ENCODE data around the gene PHYHIPL.
"Not testable (repeated sequence)": the region's sequence is repeated elsewhere in the genome, so short reads cannot be mapped to it uniquely, and the experiment has no call there.

The PHYHIPL gene

DNA sequence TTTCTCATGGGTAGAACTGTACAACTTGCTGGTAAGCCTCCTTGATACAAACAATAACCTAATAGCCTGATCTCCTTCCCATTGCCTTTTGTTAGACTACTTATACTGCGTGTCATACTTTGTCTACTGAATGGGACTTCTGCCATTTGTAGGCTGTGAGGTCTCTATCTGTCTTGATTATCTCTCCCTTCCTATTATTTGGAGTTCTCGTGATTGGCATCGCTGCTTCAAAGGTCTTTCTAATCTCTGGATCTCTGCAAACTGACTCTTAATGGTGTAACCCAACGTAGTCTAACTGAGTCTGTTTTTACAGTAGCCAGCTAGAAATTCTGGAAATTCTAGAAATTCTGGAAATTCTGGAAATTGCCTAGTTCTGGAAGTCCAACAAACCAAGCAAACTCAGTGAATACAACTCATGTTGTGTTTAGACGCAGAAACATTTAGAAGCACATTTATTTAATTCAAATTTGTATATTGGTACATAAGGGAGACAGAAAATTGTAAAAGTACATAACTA is 29.8 kb downstream of the PHYHIPL start:
- DNase-seq = no peak

DNA sequence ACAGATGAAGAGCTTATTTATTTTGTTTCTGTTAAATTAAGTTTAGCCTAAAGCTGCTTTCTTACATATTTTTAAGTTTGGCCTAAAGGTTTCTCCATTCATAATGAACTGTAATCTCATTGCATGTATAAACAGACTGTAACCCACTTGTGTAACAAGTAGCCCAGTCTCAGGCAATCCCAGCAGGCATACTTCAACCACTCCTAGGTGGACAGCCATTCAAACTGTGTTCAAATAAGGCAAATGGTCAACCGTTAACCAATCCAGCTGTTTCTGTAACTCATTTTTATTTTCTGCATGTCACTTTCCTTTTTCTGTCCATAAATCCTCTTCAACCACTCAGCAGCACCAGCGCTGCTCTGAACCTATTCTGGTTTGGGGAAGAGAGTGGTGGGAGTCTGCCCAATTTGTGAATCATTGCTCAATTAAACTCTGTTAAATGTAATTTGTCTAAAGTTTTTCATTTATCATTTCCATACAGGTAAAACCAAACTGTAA is 35.9 kb downstream of the PHYHIPL start:
- DNase-seq = no peak

DNA sequence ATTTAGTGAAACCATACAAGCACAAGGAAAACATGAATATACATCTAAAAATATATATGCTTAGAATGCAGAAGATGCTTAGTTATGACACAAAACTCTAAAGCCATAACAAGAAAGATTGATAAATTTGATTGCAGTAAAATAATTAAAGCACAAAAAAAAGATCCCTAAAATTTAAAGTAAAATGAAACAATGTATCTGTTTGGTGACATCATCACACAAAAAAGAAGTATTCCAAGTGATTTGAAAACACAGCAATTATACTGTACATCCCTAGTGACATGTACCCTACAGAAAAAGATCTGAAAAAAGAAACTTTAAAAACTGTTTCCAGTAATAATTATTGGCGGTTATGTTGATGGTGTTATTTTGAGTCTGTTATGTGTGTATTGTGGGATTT is 37.7 kb downstream of the PHYHIPL start:
- no peak for DNase-seq

DNA sequence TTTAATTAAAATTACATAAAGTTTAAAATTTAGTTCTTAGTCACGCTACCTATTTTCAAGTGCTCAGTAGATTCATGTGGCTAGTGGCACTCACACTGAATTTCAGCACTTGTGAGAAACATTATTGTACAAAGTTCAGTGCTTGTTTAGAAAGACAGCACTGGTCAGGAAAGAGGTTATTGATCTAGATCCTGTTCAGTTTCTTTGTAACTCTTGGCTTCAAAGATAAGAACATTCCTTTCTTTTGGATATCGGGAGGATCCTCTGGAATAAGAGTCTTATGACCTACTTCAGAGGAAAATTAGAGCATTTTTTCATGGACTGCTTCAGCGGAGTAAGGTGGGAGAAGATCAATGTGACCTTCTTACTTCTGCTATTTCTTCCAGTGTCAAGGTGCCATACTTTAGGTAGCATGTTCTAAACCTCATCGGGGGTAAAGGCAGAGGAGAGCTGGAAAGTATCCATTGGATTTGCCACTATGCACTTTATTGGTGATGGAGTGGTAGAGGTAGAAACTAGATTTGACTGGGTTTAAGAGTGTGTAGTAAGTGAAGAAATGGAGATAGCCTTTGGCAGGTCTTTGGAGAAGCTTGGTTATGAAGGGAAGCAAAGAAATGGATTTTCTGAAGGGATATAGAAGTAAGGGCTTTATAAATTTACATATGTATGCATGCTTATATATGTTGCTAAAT is 39.9 kb downstream of the PHYHIPL start:
- DNase-seq = no peak

DNA sequence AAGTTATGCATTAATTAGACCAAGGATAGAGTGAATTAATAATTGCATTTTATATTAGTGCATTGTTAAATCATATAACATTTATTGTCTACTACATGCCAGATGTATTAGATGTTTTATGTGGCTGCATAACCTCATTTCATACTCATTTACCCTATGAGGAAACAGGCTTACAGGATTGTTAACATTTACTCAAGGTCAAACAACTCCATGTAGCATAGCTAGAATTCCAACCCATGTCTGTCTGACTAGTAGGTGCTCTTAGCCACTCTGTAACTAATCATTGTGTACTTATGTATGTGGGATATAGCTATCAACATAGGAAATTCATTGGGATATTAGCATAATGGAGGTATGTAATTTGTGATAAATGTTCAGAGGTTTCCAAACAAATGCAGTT is 46.3 kb downstream of the PHYHIPL start:
- DNase-seq = no peak

DNA sequence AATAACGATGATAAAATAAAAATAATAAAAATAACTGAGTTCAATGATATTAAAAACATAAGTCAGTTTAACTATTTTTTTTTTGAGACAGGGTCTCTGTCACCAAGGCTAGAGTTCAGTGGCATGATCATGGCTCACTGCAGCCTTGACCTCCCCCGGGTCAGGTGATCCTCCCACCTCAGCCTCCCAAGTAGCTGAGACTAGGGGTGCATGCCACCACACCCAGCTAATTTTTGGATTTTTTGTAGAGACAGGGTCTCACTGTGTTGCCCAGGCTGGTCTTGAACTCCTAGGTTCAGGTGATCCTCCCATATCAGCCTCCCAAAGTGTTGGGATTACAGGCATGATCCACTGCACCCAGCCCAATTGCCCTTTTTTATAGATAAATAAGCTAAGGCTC is 47.2 kb downstream of the PHYHIPL start:
- DNase-seq = not testable (repeated sequence)

DNA sequence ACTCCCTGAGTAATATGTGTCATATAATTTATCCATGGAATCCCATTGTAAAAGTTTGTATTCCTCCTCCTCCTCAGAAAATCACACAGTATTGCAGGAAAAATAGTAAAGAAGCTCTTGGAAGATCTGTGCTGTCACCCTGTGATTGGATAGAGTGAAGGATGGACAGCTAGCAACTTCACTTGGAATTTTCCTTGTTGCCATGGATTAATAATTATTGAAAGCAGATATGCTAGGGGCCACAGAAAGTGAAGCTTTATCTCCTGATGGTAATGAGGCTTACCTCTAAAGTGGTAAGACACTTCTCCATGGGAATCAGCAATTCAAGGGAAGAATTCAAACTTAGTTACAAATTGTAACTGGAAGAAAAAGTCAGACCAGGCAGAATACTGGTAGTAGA is 48.8 kb downstream of the PHYHIPL start:
- no peak for DNase-seq

DNA sequence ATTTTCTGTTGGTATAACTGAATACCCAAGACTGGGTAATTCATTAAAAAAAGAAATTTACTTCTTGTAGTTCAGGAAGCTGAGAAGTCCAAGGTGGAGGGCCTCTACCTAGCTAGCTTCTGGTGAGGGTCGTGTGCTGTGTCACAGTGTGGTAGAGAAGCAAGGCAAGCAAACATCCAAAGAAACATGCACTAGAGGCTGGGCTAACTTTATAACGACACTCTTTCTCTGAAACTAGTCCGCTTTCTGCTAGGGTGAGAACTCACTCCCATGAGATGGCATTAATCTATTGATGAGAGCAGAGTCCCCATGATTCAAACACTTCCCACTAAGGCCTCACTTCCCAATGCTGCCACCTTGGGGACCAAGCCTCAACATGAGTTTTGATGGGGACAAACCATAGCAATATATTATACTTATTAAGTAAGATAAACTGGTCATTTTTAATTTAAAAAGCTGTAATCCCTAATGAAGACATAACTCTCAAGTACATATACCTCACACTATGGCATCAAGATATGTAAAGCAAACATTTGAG is 50.8 kb downstream of the PHYHIPL start:
- no peak for DNase-seq

DNA sequence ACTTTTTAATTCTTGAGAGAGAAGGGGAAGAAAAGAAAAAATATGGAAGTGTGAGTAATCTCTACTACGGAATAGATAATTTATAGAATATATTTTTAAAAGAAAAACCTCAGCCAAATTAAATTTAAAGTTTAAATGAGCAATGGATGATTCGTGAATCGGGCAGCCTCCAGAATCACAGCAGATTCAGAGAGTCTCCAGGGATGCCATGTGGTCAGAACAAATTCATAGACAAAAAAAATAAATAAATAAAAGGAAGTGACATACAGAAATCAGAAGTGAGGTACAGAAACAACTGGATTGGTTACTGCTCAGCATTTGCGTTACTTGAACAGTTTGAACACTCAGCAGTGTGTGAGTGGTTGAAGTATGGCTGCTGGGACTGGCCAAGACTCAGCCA is 53.0 kb downstream of the PHYHIPL start:
- no peak for DNase-seq

DNA sequence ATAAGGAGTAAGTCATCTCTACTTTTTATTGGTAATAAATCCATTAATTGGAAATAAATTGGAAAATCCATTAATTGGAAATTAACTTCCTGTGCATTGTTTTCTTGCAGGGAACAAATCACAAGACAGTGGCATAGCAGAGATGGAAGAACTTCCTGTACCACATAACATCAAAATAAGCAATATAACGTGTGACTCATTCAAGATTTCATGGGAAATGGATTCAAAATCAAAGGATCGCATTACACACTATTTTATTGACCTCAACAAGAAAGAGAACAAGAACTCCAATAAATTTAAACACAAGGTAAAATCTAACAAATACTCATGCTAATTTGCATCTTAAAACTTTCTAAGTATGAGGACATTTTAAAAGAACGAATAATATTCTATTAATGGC is 57.8 kb downstream of the PHYHIPL start:
- DNase-seq = no peak

DNA sequence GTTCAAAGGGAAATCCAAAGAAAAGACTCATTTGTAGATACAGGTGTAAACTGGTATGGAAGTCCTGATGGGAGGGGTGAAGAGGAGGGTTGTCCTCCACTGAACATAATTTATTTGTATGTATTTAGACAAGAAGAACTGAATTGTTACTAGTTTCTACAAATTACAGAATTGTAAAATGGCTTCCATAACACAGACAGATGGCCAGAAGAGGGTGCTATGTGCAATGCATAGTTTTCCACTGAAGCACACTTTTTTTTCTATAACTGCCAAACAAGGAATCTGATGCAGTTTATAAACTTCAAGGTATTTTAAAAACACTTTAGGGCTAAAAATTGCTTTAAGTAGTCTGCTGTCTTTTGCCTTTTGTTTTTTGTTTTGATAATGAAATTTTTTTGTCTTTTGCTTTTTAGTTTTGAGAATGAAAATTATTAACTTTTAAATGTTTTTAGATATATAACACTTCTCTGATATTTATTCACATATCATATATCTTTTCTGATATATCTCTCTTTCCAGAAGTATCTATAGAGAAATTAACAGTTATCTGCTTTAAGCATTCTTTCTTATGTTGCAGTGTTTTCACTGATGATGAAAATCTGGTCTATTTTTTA is 58.5 kb downstream of the PHYHIPL start:
- no peak for DNase-seq

DNA sequence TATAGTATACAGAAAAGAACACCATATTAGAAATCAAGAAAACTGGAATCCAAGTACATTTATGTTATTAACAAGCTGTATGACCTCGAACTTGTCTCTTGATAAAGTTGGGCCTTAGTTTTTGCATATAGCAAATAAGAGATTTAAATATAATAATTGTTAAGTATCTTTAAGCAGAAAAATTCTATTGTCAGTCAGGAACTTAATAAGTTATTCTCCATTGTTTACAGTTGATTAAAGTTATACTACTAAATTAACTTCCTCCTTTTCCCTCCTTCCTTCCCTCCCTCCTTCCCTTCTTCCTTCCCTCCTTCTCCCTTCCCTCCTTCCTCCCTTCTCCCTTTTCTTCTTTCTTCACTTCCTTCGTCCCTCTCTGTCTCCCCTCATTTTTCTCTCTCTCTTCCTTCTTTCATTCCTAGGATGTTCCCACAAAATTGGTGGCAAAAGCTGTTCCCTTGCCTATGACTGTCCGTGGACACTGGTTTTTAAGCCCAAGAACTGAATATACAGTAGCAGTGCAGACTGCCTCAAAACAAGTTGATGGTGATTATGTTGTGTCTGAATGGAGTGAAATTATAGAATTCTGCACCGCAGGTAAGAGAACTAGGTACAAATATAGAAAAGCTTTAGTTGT is 59.7 kb downstream of the PHYHIPL start:
- no peak for DNase-seq

DNA sequence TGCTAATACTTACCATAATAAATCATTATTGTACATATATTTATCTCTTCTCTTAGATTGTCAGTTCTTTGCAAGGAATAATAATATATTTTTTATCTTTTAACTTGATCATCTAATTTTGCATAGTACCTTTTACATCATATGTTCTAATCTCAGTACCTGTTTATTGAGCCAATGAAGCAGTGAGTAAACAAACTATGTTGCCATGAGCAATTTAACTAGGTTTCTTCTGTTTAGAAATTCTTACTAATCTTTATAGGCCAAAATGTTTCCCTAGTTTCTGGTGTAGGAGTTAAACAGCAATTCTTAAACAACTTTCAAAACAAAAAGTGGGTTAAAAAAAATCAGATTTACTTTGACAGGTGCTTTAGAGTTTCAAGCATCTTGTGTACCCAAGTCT is 61.3 kb downstream of the PHYHIPL start:
- no peak for DNase-seq

DNA sequence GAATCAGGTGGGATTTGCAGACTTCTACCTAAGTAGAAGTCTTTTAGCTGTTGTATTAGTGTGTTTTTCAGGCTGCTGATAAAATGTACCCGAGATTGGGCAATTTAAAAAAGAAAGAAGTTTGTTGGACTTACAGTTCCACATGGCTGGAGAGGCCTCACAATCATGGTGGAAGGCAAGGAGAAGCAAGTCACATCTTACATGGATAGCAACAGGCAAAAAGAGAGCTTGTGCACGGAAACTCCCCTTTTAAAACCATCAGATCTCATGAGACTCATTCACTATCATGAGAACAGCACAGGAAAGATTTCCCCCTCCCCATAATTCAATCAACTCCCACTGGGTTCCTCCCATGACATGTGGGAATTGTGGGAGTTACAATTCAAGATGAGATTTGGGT is 62.7 kb downstream of the PHYHIPL start:
- not testable (repeated sequence) for DNase-seq

DNA sequence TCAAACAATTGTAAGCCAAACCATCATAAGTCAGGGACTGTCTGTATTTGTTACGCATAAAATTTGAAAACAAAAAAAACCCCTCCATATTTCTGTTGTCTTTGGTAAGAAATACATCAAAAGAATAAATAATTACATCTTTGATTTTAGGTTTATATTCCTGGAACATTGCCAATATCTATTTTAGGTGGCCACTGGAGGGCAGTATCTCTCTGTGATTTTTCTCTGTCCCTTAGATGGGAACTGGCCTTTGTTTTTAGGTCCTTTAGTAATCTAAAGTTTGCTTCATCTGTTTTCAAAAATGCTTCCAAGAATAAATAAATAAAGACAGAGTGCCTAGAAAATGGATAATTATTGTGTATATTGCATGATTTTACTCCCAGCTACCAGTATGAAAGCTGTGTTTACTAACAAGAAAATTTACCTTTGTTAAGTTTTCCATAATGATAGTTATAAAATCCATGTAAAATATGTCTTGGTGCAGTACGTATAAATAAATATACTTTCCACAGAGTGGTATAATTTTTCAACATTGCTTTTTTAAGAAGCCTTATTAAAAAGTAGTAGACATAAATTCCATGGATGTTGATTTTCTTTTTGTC is 64.2 kb downstream of the PHYHIPL start:
- no peak for DNase-seq

DNA sequence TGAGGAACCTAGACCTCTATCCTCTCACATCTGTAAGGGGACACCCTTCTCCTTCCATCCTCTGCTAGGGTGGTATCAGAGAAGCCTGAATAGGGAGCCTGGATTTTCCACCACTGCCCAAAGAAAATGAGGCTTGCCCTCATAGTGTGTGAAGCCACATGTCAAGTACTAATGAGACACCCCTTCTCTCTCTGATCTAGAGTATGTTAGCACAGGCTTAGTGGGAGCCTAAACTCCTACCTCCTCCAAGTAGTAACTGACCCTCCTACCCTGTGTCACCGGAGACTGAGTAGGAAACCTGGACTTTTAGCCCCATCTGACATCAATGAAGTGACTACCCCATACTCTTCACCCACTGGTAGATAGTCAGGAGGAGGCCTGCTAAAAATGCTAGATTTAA is 65.6 kb downstream of the PHYHIPL start:
- DNase-seq = no peak

DNA sequence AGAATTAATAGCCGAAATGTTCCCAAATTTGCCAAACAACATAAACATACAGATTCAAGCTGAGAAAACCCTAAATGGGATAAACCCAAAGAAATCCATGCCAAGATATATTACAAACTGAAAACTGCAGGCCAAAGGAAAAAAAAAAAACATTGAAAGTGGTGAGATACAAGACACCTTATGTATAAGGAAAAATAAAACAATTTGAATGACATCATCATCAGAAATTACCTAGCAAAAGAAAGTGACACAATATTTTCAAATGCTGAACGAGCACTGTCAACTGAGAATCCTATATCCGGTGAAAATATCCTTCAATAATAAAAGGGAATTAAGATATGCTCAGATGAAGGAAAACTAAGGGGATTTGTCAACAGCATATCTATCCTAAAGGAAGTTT is 66.5 kb downstream of the PHYHIPL start:
- no peak for DNase-seq

DNA sequence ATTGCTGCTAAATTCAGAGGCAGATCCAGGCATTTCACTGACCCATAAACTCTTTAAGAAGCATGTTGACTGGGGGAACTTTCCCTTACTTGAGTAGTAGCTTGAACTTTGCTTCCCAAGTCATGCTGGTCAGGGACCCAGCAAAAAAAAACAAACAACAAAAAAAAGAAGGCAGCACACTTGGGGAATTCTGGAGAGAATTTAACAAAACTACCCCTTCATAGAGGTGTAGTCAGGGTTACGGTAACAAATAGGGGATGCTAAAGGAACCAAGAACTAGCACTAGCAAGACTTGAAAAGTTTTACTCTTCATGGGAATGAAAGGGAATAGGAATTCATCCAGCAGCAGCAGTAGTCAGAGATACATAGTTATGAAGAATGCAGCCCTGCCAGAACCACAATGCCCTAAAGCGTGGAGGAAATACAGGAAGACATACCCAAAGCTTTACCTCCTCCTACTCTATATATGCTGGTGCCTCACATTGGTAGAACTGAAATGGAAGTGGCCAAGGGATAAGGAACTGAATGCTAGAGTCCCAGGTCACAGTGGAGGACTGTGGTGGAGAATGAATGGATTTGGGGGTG is 67.3 kb downstream of the PHYHIPL start:
- no peak for DNase-seq

DNA sequence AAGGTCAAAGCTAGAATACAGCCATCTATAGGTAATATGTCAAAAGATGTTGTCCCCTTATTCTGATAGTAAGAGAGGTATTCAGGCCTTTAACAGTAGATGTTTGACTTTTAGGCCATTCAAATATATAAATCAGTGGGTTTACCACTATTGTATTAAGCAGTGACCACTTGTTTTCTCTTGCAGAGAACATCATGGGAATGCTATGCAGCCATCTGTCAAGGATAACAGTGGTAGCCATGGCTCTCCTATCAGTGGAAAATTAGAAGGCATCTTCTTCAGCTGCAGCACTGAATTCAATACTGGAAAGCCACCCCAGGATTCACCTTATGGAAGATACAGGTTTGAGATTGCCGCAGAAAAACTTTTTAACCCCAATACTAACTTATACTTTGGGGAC is 68.4 kb downstream of the PHYHIPL start:
- DNase-seq = no peak

DNA sequence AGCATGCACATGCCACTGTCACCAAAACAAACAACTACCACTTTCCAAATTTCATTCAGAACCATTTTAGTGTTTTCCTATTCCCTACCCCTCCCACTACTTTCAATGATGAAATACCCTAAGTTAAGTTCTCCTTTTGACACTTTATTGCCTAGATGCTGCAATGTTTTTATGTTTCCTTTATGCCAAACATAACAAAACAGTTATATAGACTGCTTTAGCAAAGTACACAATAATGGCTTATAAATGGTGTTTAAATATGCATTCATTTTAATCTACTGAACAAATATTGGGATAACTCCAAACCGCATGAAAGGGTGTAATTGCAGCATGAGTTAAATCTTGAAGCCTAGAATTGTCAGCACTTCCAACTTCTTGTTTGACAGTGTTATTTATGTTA is 69.2 kb downstream of the PHYHIPL start:
- no peak for DNase-seq

DNA sequence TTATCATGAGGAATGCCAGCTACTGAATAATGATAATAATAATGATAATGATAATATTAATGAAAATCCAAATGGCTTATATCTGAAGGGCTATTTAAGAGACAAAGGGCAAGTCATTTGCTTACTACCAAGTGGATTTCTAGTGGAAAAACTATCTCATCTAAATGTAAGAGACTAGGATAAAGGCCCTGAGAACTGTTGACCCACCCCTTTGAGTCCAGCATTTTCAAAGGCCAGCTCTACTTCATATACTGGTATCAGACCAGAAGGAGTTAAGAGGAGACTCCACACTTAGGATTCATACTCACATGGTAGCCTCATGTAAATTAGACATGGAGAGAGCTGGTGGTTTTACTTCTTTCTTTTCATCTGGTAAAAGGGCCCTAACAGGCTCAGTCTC is 76.0 kb downstream of the PHYHIPL start:
- no peak for DNase-seq

DNA sequence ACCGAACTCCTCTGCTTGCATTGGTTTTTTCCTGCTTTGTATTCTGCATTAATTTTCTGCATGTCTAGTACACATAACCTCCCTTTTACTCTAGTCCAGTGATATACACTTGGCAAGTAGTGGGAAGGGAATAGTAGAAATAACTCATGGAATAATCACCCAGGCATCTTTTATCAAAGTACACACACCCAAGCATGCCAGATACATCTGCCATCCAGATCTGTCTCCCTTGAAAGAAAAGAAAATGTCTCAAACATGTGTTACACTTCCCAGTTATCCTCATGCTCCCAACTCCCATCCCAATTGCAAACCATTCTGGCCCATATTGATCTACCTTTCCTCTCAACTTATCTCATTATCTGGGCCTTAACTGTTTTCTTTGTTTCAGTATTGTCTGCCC is 79.0 kb downstream of the PHYHIPL start:
- DNase-seq = no peak

DNA sequence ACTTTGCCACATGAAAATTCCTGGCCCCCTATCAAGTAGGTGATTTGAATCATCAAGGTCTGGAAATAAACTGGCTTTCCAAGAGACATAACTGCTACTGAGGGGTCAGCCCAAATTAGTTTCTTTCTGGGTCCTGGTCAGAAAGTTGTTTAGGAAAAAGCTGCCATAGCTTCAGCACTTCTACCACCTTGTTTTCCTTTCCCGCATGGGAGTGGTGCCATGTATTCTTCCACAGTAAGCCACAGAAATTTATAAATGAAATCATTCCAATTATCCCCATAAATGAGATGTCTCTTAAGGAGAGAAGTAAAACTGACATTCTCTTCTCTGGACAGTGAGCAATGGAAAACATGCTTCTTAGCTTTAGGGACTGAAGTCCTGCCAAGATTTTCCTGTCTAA is 80.8 kb downstream of the PHYHIPL start:
- no peak for DNase-seq
